HepG2 (cell line): ENCODE measurements around the gene SETD1A. TPM values are rescaled to one million over a fixed set of nuclear protein-coding genes. Genes with fewer than 3 reads are reported as not detected.

Experiments used
- CEBPB ChIP-seq: IDR thresholded peaks from 2 replicates; pipeline ENCODE4 v1.6.1; 2011; ENCODE audit warnings: low read depth, low read length, improper control_type of control experiment, borderline replicate concordance
- DNMT3B ChIP-seq: conservative IDR thresholded peaks from 2 replicates; pipeline ENCODE4 v1.6.1; 2016; ENCODE audit warnings: missing biosample characterization, control low read depth
- FOXJ3 ChIP-seq: sonication (generic); formaldehyde crosslinking; IDR thresholded peaks from 2 replicates; pipeline ENCODE4 v1.4.0; 2020; ENCODE audit warnings: missing genetic modification reagents, mild to moderate bottlenecking, borderline replicate concordance
- JARID2 ChIP-seq: sonication (generic); formaldehyde crosslinking; IDR thresholded peaks from 2 replicates; pipeline ENCODE4 v1.8.1; 2023; ENCODE audit warnings: missing genetic modification reagents, inconsistent platforms; ENCODE audit not compliant: insufficient replicate concordance
- KDM5A ChIP-seq: fragments of 200-600 bp; sonication (generic); IDR thresholded peaks from 2 replicates; pipeline ENCODE4 v1.7.0; 2018; ENCODE audit warnings: antibody characterized with exemption, mild to moderate bottlenecking, low read length, borderline replicate concordance
- RFXAP ChIP-seq: sonication (generic); formaldehyde crosslinking; IDR thresholded peaks from 2 replicates; pipeline ENCODE4 v1.4.0; 2020; ENCODE audit warnings: missing genetic modification reagents, borderline replicate concordance
- SOX5 ChIP-seq: IDR thresholded peaks from 2 replicates; pipeline ENCODE4 v1.6.1; 2016; ENCODE audit warnings: borderline replicate concordance
- SRF ChIP-seq: IDR thresholded peaks from 2 replicates; pipeline ENCODE4 v1.6.1; 2011; ENCODE audit warnings: mild to moderate bottlenecking, low read depth, low read length, moderate library complexity
- SRSF9 ChIP-seq: fragments of 200-400 bp; formaldehyde crosslinking; IDR thresholded peaks from 2 replicates; pipeline ENCODE4 v1.6.1; 2018; ENCODE audit warnings: borderline replicate concordance, mild to moderate bottlenecking, low read depth, low read length; ENCODE audit not compliant: insufficient read depth, poor library complexity, severe bottlenecking
- STAT6 ChIP-seq: sonication (generic); formaldehyde crosslinking; IDR thresholded peaks from 2 replicates; pipeline ENCODE4 v1.4.0; 2020; ENCODE audit warnings: missing genetic modification reagents, mild to moderate bottlenecking, borderline replicate concordance
- THAP9 ChIP-seq: sonication (generic); formaldehyde crosslinking; IDR thresholded peaks from 2 replicates; pipeline ENCODE4; 2020; ENCODE audit warnings: missing genetic modification reagents, mild to moderate bottlenecking, borderline replicate concordance
- ZNF446 ChIP-seq: sonication (generic); formaldehyde crosslinking; IDR thresholded peaks from 2 replicates; pipeline ENCODE4 v1.5.0; 2020; ENCODE audit warnings: mild to moderate bottlenecking, missing genetic modification reagents
- ZNF598 ChIP-seq: sonication (generic); formaldehyde crosslinking; IDR thresholded peaks from 2 replicates; pipeline ENCODE4 v1.5.1; 2020; ENCODE audit warnings: mild to moderate bottlenecking, missing genetic modification reagents, borderline replicate concordance
- ZNF746 ChIP-seq: sonication (generic); formaldehyde crosslinking; IDR thresholded peaks from 2 replicates; pipeline ENCODE4 v1.8.0; 2022; ENCODE audit warnings: mild to moderate bottlenecking, missing genetic modification reagents
- polyA plus RNA-seq, 8 experiments: library from polyadenylated mRNA; depleted of rRNA in 3 of 8; stranded (reverse) in 7 of 8; unstranded in 1 of 8; fragments of >200 nt; fragmentation: Illumina TruSeq in 4 of 8; extraction: Trizol in 4 of 8; gene quantifications; 2 replicates each; pipeline versions ENCODE4 v1.2.1 to v1.2.3, GENCODE V29; 2011 to 2016; ENCODE audit warnings: low read depth in 4 of 8, missing spikeins in 1 of 8, mixed read lengths in 1 of 8; ENCODE audit not compliant: insufficient read depth in 1 of 8
- total RNA-seq, 5 experiments: library from RNA; depleted of rRNA; stranded (reverse); fragments of >200 nt; fragmentation: Illumina TruSeq; extraction: Trizol; gene quantifications; 2 replicates each; pipeline ENCODE4 v1.2.3, GENCODE V29; 2016; ENCODE audit warnings: low read depth in 1 of 5
- TF ChIP-seq, protein P1 (sequence below): sonication (generic); formaldehyde crosslinking; IDR thresholded peaks from 2 replicates; pipeline ENCODE4 v1.8.0; 2022; ENCODE audit warnings: missing genetic modification reagents, mild to moderate bottlenecking, moderate library complexity, borderline replicate concordance
- TF ChIP-seq, protein P2 (sequence below): IDR thresholded peaks from 2 replicates; pipeline ENCODE4 v1.6.1; 2016; ENCODE audit warnings: low read depth, control low read depth

The SETD1A gene
- total and polyA plus RNA-seq, 2 of the 13 experiments (the other 11 are each of a cell fraction or from before 2014, with no cell fraction given) = 3.8 to 5.6 TPM

- TF ChIP-seq ZNF746 (CRISPR knock-in tag) (peak; percentile 4; the same call in 1 of the 2 replicates), CEBPB (no peak), THAP9 (CRISPR knock-in tag) (no peak), DNMT3B (CRISPR knock-in tag) (no peak), SRF (no peak), FOXJ3 (no peak), KDM5A (no peak), SRSF9 (no peak), JARID2 (CRISPR knock-in tag) (no peak), STAT6 (CRISPR knock-in tag) (0 out of 2 replicates have a peak, but pooled peaks have one; percentile 69), RFXAP (CRISPR knock-in tag) (no peak), ZNF446 (CRISPR knock-in tag) (0 out of 2 replicates have a peak, but pooled peaks have one; percentile 39), SOX5 (CRISPR knock-in tag) (peak; percentile 60), ZNF598 (CRISPR knock-in tag) (peak; percentile 26; the same call in 1 of the 2 replicates)
- TF ChIP-seq, protein P1, sequence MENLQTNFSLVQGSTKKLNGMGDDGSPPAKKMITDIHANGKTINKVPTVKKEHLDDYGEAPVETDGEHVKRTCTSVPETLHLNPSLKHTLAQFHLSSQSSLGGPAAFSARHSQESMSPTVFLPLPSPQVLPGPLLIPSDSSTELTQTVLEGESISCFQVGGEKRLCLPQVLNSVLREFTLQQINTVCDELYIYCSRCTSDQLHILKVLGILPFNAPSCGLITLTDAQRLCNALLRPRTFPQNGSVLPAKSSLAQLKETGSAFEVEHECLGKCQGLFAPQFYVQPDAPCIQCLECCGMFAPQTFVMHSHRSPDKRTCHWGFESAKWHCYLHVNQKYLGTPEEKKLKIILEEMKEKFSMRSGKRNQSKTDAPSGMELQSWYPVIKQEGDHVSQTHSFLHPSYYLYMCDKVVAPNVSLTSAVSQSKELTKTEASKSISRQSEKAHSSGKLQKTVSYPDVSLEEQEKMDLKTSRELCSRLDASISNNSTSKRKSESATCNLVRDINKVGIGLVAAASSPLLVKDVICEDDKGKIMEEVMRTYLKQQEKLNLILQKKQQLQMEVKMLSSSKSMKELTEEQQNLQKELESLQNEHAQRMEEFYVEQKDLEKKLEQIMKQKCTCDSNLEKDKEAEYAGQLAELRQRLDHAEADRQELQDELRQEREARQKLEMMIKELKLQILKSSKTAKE (CRISPR knock-in tag) = peak; percentile 42; the same call in 1 of the 2 replicates
- TF ChIP-seq, protein P2, sequence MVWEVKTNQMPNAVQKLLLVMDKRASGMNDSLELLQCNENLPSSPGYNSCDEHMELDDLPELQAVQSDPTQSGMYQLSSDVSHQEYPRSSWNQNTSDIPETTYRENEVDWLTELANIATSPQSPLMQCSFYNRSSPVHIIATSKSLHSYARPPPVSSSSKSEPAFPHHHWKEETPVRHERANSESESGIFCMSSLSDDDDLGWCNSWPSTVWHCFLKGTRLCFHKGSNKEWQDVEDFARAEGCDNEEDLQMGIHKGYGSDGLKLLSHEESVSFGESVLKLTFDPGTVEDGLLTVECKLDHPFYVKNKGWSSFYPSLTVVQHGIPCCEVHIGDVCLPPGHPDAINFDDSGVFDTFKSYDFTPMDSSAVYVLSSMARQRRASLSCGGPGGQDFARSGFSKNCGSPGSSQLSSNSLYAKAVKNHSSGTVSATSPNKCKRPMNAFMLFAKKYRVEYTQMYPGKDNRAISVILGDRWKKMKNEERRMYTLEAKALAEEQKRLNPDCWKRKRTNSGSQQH (CRISPR knock-in tag) = no peak
These were observed 41.6 kb downstream of the SETD1A start (continued) for GRCh38 chr16:30998852-30999761.
